ENCODE results near the gene MRTFB.

MRTFB gene

GRCh38 chr16:14304891-14305460 lies 233.9 kb downstream of the MRTFB start:
- TF ChIP-seq, protein P1, sequence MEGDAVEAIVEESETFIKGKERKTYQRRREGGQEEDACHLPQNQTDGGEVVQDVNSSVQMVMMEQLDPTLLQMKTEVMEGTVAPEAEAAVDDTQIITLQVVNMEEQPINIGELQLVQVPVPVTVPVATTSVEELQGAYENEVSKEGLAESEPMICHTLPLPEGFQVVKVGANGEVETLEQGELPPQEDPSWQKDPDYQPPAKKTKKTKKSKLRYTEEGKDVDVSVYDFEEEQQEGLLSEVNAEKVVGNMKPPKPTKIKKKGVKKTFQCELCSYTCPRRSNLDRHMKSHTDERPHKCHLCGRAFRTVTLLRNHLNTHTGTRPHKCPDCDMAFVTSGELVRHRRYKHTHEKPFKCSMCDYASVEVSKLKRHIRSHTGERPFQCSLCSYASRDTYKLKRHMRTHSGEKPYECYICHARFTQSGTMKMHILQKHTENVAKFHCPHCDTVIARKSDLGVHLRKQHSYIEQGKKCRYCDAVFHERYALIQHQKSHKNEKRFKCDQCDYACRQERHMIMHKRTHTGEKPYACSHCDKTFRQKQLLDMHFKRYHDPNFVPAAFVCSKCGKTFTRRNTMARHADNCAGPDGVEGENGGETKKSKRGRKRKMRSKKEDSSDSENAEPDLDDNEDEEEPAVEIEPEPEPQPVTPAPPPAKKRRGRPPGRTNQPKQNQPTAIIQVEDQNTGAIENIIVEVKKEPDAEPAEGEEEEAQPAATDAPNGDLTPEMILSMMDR (IDR thresholded peaks at IDR 0.05; ENCODE audit: control insufficient read depth, insufficient read depth, low read depth, low read length, missing control alignments), result no peak
- no peak overlapping the region for H3K4me3 ChIP-seq (ENCODE audit: control insufficient read depth, low read depth, low read length)
- no peak for DNase-seq (ENCODE audit: low read depth)

DNA sequence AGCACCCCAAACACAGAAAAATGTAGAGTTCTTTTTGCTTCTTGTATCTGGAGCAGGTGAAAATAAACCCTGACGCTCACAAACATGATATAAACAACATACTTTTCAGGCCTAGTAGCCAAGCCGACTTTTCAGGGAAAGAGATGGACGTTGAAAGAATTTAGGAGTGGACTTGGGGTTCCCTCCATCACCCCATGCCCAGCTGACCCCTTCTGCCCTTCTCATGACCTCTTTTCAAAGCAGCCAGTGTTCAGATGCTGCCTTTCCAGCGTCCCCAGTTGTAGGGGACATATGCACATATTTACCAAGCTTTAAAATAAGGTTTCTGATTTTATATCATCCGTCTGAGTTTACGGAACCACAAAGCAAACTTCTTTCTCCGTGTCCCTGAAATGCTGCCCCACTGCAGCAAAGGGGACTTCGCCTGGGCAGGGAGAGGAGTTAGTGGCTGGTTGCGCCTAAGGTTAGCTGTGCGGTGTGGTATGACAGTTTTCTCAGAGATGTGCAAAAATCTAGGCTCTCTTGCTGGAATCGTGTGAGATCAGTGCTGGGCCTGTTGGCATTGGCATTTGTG lies 235.5 kb downstream of the MRTFB start:
- H3K4me3 ChIP-seq (ENCODE audit: control insufficient read depth, low read depth, low read length), result no peak overlapping the region
- TF ChIP-seq, protein P1 (IDR thresholded peaks at IDR 0.05; ENCODE audit: control insufficient read depth, insufficient read depth, low read depth, low read length, missing control alignments), result no peak
- DNase-seq (ENCODE audit: low read depth), result no peak

GRCh38 chr16:14307059-14307526 lies 236.0 kb downstream of the MRTFB start:
- no peak for DNase-seq (ENCODE audit: low read depth)
- TF ChIP-seq, protein P1 (IDR thresholded peaks at IDR 0.05; ENCODE audit: control insufficient read depth, insufficient read depth, low read depth, low read length, missing control alignments), result no peak
- no peak overlapping the region for H3K4me3 ChIP-seq (ENCODE audit: control insufficient read depth, low read depth, low read length)

- TF ChIP-seq, protein P1 (IDR thresholded peaks at IDR 0.05; ENCODE audit: control insufficient read depth, insufficient read depth, low read depth, low read length, missing control alignments), result no peak
- DNase-seq (ENCODE audit: low read depth), result no peak
- no peak overlapping the region for H3K4me3 ChIP-seq (ENCODE audit: control insufficient read depth, low read depth, low read length)
Observed at GRCh38 chr16:14307527-14308367, 236.6 kb downstream of the MRTFB start.

DNA sequence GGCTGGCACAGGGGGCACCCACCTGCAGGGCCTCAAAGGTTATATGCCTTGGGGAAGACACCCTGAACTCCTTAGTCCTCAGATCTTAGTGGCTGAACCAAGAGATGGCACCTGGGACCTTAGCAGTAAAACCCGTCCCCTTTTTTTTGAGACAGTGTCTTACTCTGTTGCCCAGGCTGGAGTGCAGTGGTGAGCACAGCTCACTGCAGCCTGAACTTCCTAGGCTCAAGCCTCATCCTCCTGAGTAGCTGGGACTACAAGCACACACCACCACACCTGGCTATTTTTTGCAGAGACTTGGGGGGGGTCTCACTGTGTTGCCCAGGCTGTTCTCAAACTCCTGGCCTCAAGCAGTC lies 237.2 kb downstream of the MRTFB start:
- TF ChIP-seq, protein P1 (IDR thresholded peaks at IDR 0.05; ENCODE audit: control insufficient read depth, insufficient read depth, low read depth, low read length, missing control alignments), result no peak
- DNase-seq (ENCODE audit: low read depth), result no peak
- no peak overlapping the region for H3K4me3 ChIP-seq (ENCODE audit: control insufficient read depth, low read depth, low read length)

DNA sequence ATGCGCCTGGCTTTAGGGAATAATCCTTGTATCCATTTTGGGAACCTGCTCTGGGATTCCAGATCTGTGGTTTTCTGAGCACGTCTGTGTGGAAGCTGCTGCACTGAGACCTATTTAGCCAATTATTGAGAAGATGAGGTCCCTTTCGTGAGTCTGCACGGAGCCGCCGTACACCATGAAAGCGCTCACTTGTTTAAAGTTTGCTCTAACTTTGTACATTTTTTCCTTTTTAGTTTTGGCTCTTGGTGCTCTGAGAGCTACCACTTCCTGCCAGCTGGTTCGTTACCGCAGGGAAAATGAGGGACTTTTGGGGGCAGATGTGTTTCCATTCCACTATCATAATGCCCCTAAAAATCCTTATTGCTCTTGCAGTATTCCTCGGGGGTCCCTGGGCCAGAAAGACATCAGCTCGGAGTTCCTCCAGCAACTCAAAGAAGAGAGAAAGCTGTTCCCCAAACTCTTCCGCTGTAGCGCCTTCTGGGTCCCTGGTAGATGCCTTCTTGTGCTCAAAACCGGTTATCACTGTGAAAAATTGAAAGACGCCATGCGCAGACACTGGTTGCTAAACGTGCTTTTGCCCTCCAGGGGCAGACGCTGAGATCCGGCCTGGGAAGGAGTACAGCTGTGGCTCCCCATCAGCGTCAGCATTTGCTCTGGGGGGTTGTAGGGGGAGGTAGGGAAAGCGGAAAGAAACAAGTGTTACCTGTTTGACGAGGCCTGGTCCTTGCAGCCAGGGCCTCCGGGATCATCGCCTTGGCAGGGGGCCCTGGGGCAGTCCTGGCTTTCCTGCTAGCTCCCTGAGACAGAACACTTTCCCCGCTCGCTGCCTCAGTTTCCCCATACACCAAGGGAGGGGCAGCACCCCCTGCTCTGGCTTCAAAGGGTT lies 238.1 kb downstream of the MRTFB start:
- TF ChIP-seq, protein P1 (IDR thresholded peaks at IDR 0.05; ENCODE audit: control insufficient read depth, insufficient read depth, low read depth, low read length, missing control alignments), result peak; percentile 22
- no peak overlapping the region for H3K4me3 ChIP-seq (ENCODE audit: control insufficient read depth, low read depth, low read length)
- DNase-seq (ENCODE audit: low read depth), result no peak
